K562 (cell line): ENCODE measurements around the gene TELO2. TPM values are rescaled to one million over a fixed set of nuclear protein-coding genes. Genes with fewer than 3 reads are reported as not detected.

Experiments
- CBX3 ChIP-seq, 2 experiments: IDR thresholded peaks; 1 replicate in 1 of 2; 2 replicates in 1 of 2; pipeline ENCODE4 v1.6.1; 2012; ENCODE audit warnings: inconsistent platforms in 2 of 2, low read length in 2 of 2, borderline replicate concordance in 1 of 2, control low read depth in 1 of 2
- DACH1 ChIP-seq: fragments of 450-650 bp; IDR thresholded peaks from 2 replicates; pipeline ENCODE4 v1.6.1; 2018; ENCODE audit not compliant: partially characterized antibody
- DPF2 ChIP-seq: fragments of 450-650 bp; IDR thresholded peaks from 2 replicates; pipeline ENCODE4 v1.6.1; 2016
- HEY1 ChIP-seq: fragments of 250-450 bp; sonication (Bioruptor Pico); IDR thresholded peaks from 2 replicates; pipeline ENCODE4 v1.5.0; 2020; ENCODE audit warnings: mild to moderate bottlenecking, moderate library complexity, borderline replicate concordance
- IFI16 ChIP-seq: fragments of 250-450 bp; sonication (Bioruptor Pico); IDR thresholded peaks from 2 replicates; pipeline ENCODE4 v2.1.2; 2022; ENCODE audit warnings: mild to moderate bottlenecking, inconsistent platforms
- KHSRP ChIP-seq: fragments of 450-650 bp; IDR thresholded peaks from 2 replicates; pipeline ENCODE4 v1.6.1; 2017
- NR2F6 ChIP-seq: fragments of 450-650 bp; formaldehyde crosslinking; IDR thresholded peaks from 2 replicates; pipeline ENCODE4 v1.4.0; 2020; ENCODE audit warnings: mild to moderate bottlenecking
- NR4A1 ChIP-seq, 2 experiments: fragments of 250-450 bp in 1 of 2; fragments of 450-650 bp in 1 of 2; sonication (Bioruptor Pico) in 1 of 2; IDR thresholded peaks; 2 replicates each; pipeline versions ENCODE4 v1.4.0 to v1.6.1; 2016 to 2020; ENCODE audit warnings: mild to moderate bottlenecking in 2 of 2, missing compliant biosample characterization in 1 of 2, missing genetic modification characterization in 1 of 2, moderate library complexity in 1 of 2
- PHF8 ChIP-seq: fragments of 200-600 bp; sonication (generic); IDR thresholded peaks from 2 replicates; pipeline ENCODE4 v1.6.1; 2012; ENCODE audit warnings: mixed run types, mild to moderate bottlenecking, inconsistent platforms, low read length, moderate library complexity, borderline replicate concordance
- RBFOX2 ChIP-seq: fragments of 200-400 bp; formaldehyde crosslinking; IDR thresholded peaks from 2 replicates; pipeline ENCODE4 v1.6.1; 2017; ENCODE audit warnings: low read depth, mild to moderate bottlenecking, low read length, moderate library complexity
- polyA plus RNA-seq, 8 experiments: library from polyadenylated mRNA; depleted of rRNA in 4 of 8; stranded (reverse) in 5 of 8; unstranded in 3 of 8; fragments of >200 nt; fragmentation: Nextera tagmentation in 2 of 8; fragmentation: Illumina TruSeq in 1 of 8; extraction: Ambion mirVana in 2 of 8; extraction: Trizol in 1 of 8; gene quantifications; 2 replicates each; pipeline versions ENCODE4 v1.2.1 to v1.2.3, GENCODE V29; 2011 to 2014; ENCODE audit warnings: inconsistent platforms in 1 of 8, missing spikeins in 1 of 8
- total RNA-seq, 7 experiments: library from RNA; depleted of rRNA in 6 of 7; stranded (reverse); fragments of >200 nt in 6 of 7; fragmentation: Illumina TruSeq in 2 of 7; extraction: Trizol in 2 of 7; gene quantifications; 2 replicates each; pipeline versions ENCODE4 v1.2.1 to v1.2.3, GENCODE V29; 2011 to 2021; ENCODE audit warnings: low replicate concordance in 1 of 7
- TF ChIP-seq, protein P1 (sequence below), 3 experiments: IDR thresholded peaks in 2 of 3; conservative IDR thresholded peaks in 1 of 3; 2 replicates each; pipeline ENCODE4 v1.5.1; 2011 to 2012; ENCODE audit warnings: low read length in 3 of 3, mild to moderate bottlenecking in 3 of 3, control low read depth in 2 of 3, improper control_type of control experiment in 1 of 3, inconsistent platforms in 1 of 3, low read depth in 1 of 3, mixed read lengths in 1 of 3, moderate library complexity in 1 of 3; ENCODE audit not compliant: insufficient read depth in 2 of 3
- TF ChIP-seq, protein P2 (sequence below), 2 experiments: fragments of 450-650 bp in 1 of 2; sonication (generic) in 1 of 2; formaldehyde crosslinking; conservative IDR thresholded peaks; 2 replicates each; pipeline versions ENCODE4 v1.4.0 to v1.8.1; 2020 to 2022; ENCODE audit warnings: mild to moderate bottlenecking in 1 of 2, missing genetic modification reagents in 1 of 2
- TF ChIP-seq, protein P3 (sequence below): IDR thresholded peaks from 3 replicates; pipeline ENCODE4 v1.6.1; 2011; ENCODE audit warnings: borderline replicate concordance, mild to moderate bottlenecking, moderate library complexity; ENCODE audit not compliant: insufficient read length; ENCODE audit errors: extremely low read depth
- TF ChIP-seq, protein P4 (sequence below): fragments of 250-450 bp; sonication (Bioruptor Pico); IDR thresholded peaks from 2 replicates; pipeline ENCODE4 v1.8.0; 2021; ENCODE audit warnings: borderline replicate concordance, mild to moderate bottlenecking, moderate library complexity; ENCODE audit not compliant: poor library complexity, severe bottlenecking
- TF ChIP-seq, protein P5 (sequence below): sonication (generic); formaldehyde crosslinking; IDR thresholded peaks from 2 replicates; pipeline ENCODE4 v1.8.0; 2022; ENCODE audit warnings: mild to moderate bottlenecking, missing genetic modification reagents
- TF ChIP-seq, protein P6 (sequence below): fragments of 250-450 bp; sonication (Bioruptor Pico); IDR thresholded peaks from 2 replicates; pipeline ENCODE4 v1.4.0; 2020

TELO2 gene
- total and polyA plus RNA-seq, 9 of the 15 experiments (the other 6 are each of a cell fraction or from before 2014, with no cell fraction given): 0.51 to 91.8 (median 14.5) TPM

DNA sequence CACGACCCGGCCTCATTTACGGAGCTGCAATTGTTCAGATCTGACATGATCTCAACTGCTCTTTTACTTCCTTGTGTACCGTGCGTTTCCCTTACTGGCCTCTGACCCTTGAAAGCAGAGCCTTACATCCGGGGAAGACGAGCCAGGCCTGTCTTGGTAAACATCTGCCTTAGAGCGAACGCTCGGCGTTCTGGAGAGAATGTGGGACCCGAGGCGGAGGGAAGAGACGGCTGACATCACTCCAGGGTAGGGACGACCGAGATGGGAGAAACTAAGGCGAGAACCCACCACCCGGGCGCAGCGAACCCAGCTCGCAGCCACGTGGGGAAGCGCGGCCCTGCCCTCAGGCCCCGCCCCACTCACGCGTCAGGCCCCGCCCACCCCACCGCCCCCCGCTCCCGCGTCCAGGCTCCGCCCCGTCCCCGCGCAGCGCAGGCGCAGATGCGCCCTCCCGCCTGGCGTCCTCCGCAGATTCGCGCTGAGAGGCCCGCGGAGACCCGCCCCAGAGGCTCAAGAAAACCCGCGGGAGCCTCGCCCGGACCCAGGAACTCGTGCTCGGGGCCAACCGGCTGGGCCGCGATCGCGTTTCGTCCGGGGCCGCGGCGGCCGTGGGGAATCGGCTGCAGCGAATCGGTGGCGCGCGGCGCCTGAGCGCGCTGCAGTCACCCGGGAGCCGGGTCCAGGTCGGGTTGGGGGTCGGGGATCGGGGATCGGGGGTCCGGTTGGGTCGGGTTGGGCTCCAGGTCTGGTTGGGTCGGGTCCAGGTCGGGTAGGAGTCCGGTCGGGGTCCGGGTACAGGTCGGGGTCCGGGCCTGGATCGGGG lies at the start of gene TELO2 (continued):
- TF ChIP-seq, protein P1, sequence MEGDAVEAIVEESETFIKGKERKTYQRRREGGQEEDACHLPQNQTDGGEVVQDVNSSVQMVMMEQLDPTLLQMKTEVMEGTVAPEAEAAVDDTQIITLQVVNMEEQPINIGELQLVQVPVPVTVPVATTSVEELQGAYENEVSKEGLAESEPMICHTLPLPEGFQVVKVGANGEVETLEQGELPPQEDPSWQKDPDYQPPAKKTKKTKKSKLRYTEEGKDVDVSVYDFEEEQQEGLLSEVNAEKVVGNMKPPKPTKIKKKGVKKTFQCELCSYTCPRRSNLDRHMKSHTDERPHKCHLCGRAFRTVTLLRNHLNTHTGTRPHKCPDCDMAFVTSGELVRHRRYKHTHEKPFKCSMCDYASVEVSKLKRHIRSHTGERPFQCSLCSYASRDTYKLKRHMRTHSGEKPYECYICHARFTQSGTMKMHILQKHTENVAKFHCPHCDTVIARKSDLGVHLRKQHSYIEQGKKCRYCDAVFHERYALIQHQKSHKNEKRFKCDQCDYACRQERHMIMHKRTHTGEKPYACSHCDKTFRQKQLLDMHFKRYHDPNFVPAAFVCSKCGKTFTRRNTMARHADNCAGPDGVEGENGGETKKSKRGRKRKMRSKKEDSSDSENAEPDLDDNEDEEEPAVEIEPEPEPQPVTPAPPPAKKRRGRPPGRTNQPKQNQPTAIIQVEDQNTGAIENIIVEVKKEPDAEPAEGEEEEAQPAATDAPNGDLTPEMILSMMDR (IDR thresholded peaks at IDR 0.05 in 2 of 3, conservative IDR thresholded peaks at IDR 0.05 in 1 of 3; ENCODE audit: insufficient read depth in 2 of 3, low read depth in 1 of 3, low read length in 3 of 3): peak in 1 of 3 experiments; percentile 9; a peak in 1 of 6 replicates
- no peak for TF ChIP-seq DACH1
- TF ChIP-seq, protein P2, sequence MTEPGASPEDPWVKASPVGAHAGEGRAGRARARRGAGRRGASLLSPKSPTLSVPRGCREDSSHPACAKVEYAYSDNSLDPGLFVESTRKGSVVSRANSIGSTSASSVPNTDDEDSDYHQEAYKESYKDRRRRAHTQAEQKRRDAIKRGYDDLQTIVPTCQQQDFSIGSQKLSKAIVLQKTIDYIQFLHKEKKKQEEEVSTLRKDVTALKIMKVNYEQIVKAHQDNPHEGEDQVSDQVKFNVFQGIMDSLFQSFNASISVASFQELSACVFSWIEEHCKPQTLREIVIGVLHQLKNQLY (CRISPR knock-in tag; conservative IDR thresholded peaks at IDR 0.05): no peak
- no peak for TF ChIP-seq HEY1
- TF ChIP-seq KHSRP: no peak
- no peak for TF ChIP-seq NR2F6
- TF ChIP-seq, protein P3, sequence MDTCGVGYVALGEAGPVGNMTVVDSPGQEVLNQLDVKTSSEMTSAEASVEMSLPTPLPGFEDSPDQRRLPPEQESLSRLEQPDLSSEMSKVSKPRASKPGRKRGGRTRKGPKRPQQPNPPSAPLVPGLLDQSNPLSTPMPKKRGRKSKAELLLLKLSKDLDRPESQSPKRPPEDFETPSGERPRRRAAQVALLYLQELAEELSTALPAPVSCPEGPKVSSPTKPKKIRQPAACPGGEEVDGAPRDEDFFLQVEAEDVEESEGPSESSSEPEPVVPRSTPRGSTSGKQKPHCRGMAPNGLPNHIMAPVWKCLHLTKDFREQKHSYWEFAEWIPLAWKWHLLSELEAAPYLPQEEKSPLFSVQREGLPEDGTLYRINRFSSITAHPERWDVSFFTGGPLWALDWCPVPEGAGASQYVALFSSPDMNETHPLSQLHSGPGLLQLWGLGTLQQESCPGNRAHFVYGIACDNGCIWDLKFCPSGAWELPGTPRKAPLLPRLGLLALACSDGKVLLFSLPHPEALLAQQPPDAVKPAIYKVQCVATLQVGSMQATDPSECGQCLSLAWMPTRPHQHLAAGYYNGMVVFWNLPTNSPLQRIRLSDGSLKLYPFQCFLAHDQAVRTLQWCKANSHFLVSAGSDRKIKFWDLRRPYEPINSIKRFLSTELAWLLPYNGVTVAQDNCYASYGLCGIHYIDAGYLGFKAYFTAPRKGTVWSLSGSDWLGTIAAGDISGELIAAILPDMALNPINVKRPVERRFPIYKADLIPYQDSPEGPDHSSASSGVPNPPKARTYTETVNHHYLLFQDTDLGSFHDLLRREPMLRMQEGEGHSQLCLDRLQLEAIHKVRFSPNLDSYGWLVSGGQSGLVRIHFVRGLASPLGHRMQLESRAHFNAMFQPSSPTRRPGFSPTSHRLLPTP: no peak
- TF ChIP-seq, protein P4, sequence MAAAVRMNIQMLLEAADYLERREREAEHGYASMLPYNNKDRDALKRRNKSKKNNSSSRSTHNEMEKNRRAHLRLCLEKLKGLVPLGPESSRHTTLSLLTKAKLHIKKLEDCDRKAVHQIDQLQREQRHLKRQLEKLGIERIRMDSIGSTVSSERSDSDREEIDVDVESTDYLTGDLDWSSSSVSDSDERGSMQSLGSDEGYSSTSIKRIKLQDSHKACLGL (CRISPR knock-in tag): peak; percentile 45
- TF ChIP-seq, protein P5, sequence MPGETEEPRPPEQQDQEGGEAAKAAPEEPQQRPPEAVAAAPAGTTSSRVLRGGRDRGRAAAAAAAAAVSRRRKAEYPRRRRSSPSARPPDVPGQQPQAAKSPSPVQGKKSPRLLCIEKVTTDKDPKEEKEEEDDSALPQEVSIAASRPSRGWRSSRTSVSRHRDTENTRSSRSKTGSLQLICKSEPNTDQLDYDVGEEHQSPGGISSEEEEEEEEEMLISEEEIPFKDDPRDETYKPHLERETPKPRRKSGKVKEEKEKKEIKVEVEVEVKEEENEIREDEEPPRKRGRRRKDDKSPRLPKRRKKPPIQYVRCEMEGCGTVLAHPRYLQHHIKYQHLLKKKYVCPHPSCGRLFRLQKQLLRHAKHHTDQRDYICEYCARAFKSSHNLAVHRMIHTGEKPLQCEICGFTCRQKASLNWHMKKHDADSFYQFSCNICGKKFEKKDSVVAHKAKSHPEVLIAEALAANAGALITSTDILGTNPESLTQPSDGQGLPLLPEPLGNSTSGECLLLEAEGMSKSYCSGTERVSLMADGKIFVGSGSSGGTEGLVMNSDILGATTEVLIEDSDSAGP (CRISPR knock-in tag): no peak
- TF ChIP-seq DPF2: peak; percentile 37; the same call in 1 of the 2 replicates
- no peak for TF ChIP-seq IFI16 (CRISPR knock-in tag)
- TF ChIP-seq CBX3 (IDR thresholded peaks at IDR 0.05; ENCODE audit: borderline replicate concordance in 1 of 2, low read length in 2 of 2): peak in 1 of 2 experiments; percentile 13; a peak in 1 of 3 replicates
- TF ChIP-seq, protein P6, sequence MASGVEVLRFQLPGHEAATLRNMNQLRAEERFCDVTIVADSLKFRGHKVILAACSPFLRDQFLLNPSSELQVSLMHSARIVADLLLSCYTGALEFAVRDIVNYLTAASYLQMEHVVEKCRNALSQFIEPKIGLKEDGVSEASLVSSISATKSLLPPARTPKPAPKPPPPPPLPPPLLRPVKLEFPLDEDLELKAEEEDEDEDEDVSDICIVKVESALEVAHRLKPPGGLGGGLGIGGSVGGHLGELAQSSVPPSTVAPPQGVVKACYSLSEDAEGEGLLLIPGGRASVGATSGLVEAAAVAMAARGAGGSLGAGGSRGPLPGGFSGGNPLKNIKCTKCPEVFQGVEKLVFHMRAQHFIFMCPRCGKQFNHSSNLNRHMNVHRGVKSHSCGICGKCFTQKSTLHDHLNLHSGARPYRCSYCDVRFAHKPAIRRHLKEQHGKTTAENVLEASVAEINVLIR (CRISPR knock-in tag): no peak
- TF ChIP-seq RBFOX2: peak; percentile 81
- peak; percentile 83; the same call in 1 of the 2 replicates for TF ChIP-seq PHF8
- no peak for TF ChIP-seq NR4A1 (CRISPR knock-in tag; IDR thresholded peaks at IDR 0.05)
- 0 out of 2 replicates have a peak, but pooled peaks have one; percentile 55 for TF ChIP-seq NR4A1 (tag; IDR thresholded peaks at IDR 0.05)
